Transverse colon (tissue), 4 donors: Measurements from ENCODE around the gene DTD1. TPM values are rescaled to one million over a fixed set of nuclear protein-coding genes. Genes with fewer than 3 reads are reported as not detected.

Source experiments
- DNase-seq: peaks from one replicate; pipeline ENCODE4 v3.0.0-alpha.2; 2019
- H3K27ac ChIP-seq, 4 donors: fragments of 200-600 bp; sonication (generic); 2 replicates each; pipeline ENCODE4 v1.5.1; 2016 to 2018; ENCODE audit warnings: inconsistent platforms in 4 of 4
- H3K27me3 ChIP-seq: fragments of 200-600 bp; sonication (generic); 2 replicates; pipeline ENCODE4 v1.5.1; 2017; ENCODE audit warnings: inconsistent platforms
- H3K36me3 ChIP-seq, 4 donors: fragments of 200-600 bp; sonication (generic); 2 replicates each; pipeline ENCODE4 v1.5.1; 2017 to 2019; ENCODE audit warnings: inconsistent platforms in 4 of 4
- H3K4me1 ChIP-seq, 4 donors: fragments of 200-600 bp; sonication (generic); 2 replicates each; pipeline ENCODE4 v1.5.1; 2017 to 2020; ENCODE audit warnings: inconsistent platforms in 4 of 4
- H3K4me3 ChIP-seq, 4 donors: fragments of 200-600 bp; sonication (generic); 1 replicate in 1 of 4; 2 replicates in 3 of 4; pipeline versions ENCODE4 v1.5.1 to v1.6.1; 2017 to 2019; ENCODE audit warnings: inconsistent platforms in 4 of 4
- H3K9me3 ChIP-seq, 2 donors: fragments of 200-600 bp; sonication (generic); 2 replicates each; pipeline ENCODE4 v1.5.1; 2017 to 2019; ENCODE audit warnings: inconsistent platforms in 2 of 2
- CTCF ChIP-seq, 5 experiments: fragments of 200-600 bp in 3 of 5; fragments of 450-650 bp in 2 of 5; sonication (generic) in 3 of 5; IDR thresholded peaks; 1 replicate in 2 of 5; 2 replicates in 3 of 5; pipeline ENCODE4 v1.5.1; 2016 to 2017; ENCODE audit warnings: antibody characterized with exemption in 5 of 5, inconsistent platforms in 3 of 5, mild to moderate bottlenecking in 2 of 5, moderate library complexity in 1 of 5
- EP300 ChIP-seq: sonication (generic); formaldehyde crosslinking; IDR thresholded peaks from one replicate; pipeline ENCODE4 v1.6.1; 2017; ENCODE audit warnings: antibody characterized with exemption, low read depth
- POLR2A ChIP-seq: fragments of 450-650 bp; IDR thresholded peaks from one replicate; pipeline ENCODE4 v1.6.1; 2016; ENCODE audit warnings: antibody characterized with exemption, mild to moderate bottlenecking, moderate library complexity
- POLR2AphosphoS5 ChIP-seq, 3 donors: sonication (generic); formaldehyde crosslinking; IDR thresholded peaks; one replicate each; pipeline ENCODE4 v1.6.1; 2016; ENCODE audit warnings: antibody characterized with exemption in 3 of 3
- WGBS, 2 donors: methylation state at CpG; one replicate each; pipeline ENCODE4 v1.1.5; 2018; ENCODE audit warnings: low coverage in 1 of 2; 5-methylcytosine and 5-hydroxymethylcytosine counted together
- in situ Hi-C, 4 donors: fragments of 200-750 bp; cut with MboI; loops; one replicate each; pipeline versions ENCODE4 v1.15.0 to v1.15.1; 2017; ENCODE audit warnings: low sequenced_read_pairs in 3 of 4, low pct_ligation_motif_present in 1 of 4, low pct_unique_long_range_greater_than_20kb in 1 of 4
- intact Hi-C: fragments of 100-400 bp; cut with DNase I; formaldehyde crosslinking; loops from one replicate; pipeline ENCODE4 v1.15.1; 2023; ENCODE audit warnings: low total_unique reads
- total RNA-seq, 4 donors: library from RNA; depleted of rRNA; stranded (reverse); fragments of >200 nt; gene quantifications; one replicate each; pipeline ENCODE4 v1.1.0, GENCODE V29; 2016

Gene DTD1
- total RNA-seq, 4 donors from 2014 or later = 3.7 to 17.6 (median 9.8) TPM

GRCh38 chr20:18637224-18637623 lies 49.4 kb downstream of the DTD1 start:
- in situ Hi-C loops = loop anchor here in 2 of 4 donors (25.0 kb wide), 2 partner anchors 575 to 950 kb away; partner anchors contain the start of gene SLC24A3 (in 2 of the 2)
- WGBS, 2 donors = 85 to 91% methylated on average over 4 to 5 of the region's 5 CpGs
- Histone ChIP-seq H3K27me3 (no peaks in the 10 kb centered on the region), H3K4me1 (no peaks in the 10 kb centered on the region), H3K27ac (no peak overlapping the region), H3K36me3 (no peaks in the 10 kb centered on the region), H3K9me3 (no peaks in the 10 kb centered on the region), H3K4me3 (no peak overlapping the region)
- TF ChIP-seq POLR2A = no peak
- no peak for TF ChIP-seq POLR2AphosphoS5 (IDR thresholded peaks at IDR 0.05)
- TF ChIP-seq EP300 = no peak
- no peak for TF ChIP-seq CTCF (IDR thresholded peaks at IDR 0.05)
- no peak for DNase-seq
- intact Hi-C loops = no loop called here

GRCh38 chr20:18638768-18639167 lies 50.9 kb downstream of the DTD1 start:
- WGBS, 2 donors = 83 to 100% methylated on average over 1 to 2 of the region's 2 CpGs
- intact Hi-C loops (no loop called here), in situ Hi-C loops (loop anchor here in 2 of 4 donors (25.0 kb wide), 2 partner anchors 574 to 949 kb away; partner anchors contain the start of gene SLC24A3 (in 2 of the 2))
- Histone ChIP-seq H3K27ac (no peak overlapping the region), H3K9me3 (no peaks in the 10 kb centered on the region), H3K4me1 (no peaks in the 10 kb centered on the region), H3K27me3 (no peaks in the 10 kb centered on the region), H3K4me3 (no peak overlapping the region), H3K36me3 (no peaks in the 10 kb centered on the region)
- TF ChIP-seq POLR2A = no peak
- TF ChIP-seq EP300 = no peak
- no peak for TF ChIP-seq CTCF (IDR thresholded peaks at IDR 0.05)
- TF ChIP-seq POLR2AphosphoS5 (IDR thresholded peaks at IDR 0.05) = no peak
- no peak for DNase-seq

GRCh38 chr20:18639501-18639979 lies 51.7 kb downstream of the DTD1 start:
- WGBS, 2 donors = 74 to 83% methylated on average over 8 to 9 of the region's 9 CpGs
- Histone ChIP-seq H3K4me3 (no peak overlapping the region), H3K36me3 (no peaks in the 10 kb centered on the region), H3K9me3 (no peaks in the 10 kb centered on the region), H3K4me1 (no peaks in the 10 kb centered on the region), H3K27ac (no peak overlapping the region), H3K27me3 (no peaks in the 10 kb centered on the region)
- intact Hi-C loops = no loop called here
- no peak for DNase-seq
- in situ Hi-C loops = loop anchor here in 2 of 4 donors (25.0 kb wide), 2 partner anchors 573 to 948 kb away; partner anchors contain the start of gene SLC24A3 (in 2 of the 2)
- TF ChIP-seq EP300 = no peak
- TF ChIP-seq POLR2A = no peak

GRCh38 chr20:18645196-18645745 lies 57.4 kb downstream of the DTD1 start:
- intact Hi-C loops (no loop called here), in situ Hi-C loops (loop anchor here in 2 of 4 donors (25.0 kb wide), 2 partner anchors 567 to 942 kb away; partner anchors contain the start of gene SLC24A3 (in 2 of the 2))
- H3K4me3 ChIP-seq = no peak overlapping the region
- H3K36me3 ChIP-seq = no peaks in the 10 kb centered on the region
- no peak for TF ChIP-seq CTCF (IDR thresholded peaks at IDR 0.05)
- no peak for TF ChIP-seq POLR2AphosphoS5 (IDR thresholded peaks at IDR 0.05)
- no peak for TF ChIP-seq EP300
- no peak for TF ChIP-seq POLR2A
- no peaks in the 10 kb centered on the region for H3K27me3 ChIP-seq
- no peaks in the 10 kb centered on the region for H3K4me1 ChIP-seq
- H3K9me3 ChIP-seq = no peaks in the 10 kb centered on the region
- H3K27ac ChIP-seq = no peak overlapping the region
- DNase-seq = no peak
- 64 to 91% methylated on average over 2 to 3 of the region's 3 CpGs for WGBS, 2 donors
